ENCODE measurements around the gene ENHO.
"Not testable (repeated sequence)": the region's sequence is repeated elsewhere in the genome, so short reads cannot be mapped to it uniquely, and the experiment has no call there.

Gene ENHO

DNA sequence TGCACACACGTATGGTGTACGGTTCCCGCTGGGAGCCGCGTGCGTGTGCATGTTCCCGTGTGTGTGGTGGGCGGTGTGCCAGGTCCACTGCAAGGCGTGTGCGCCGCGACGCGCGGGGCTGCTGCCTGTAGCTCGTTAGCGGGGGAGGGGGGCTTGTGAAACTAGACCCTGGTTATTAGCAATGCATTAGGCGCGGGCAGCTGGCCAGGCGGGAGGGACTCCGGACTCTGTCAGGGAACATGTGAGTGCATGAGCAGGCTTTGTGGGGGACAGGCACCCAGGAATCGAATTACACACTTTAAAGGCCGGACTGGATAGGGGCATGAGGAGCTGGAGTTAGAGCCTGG is 32.2 kb upstream of the ENHO start:
- no peak for DNase-seq

GRCh38 chr9:34554211-34555001 is 31.6 kb upstream of the ENHO start:
- no peak for DNase-seq

- DNase-seq, result no peak
These were observed 30.8 kb upstream of the ENHO start for GRCh38 chr9:34553511-34554021.

DNA sequence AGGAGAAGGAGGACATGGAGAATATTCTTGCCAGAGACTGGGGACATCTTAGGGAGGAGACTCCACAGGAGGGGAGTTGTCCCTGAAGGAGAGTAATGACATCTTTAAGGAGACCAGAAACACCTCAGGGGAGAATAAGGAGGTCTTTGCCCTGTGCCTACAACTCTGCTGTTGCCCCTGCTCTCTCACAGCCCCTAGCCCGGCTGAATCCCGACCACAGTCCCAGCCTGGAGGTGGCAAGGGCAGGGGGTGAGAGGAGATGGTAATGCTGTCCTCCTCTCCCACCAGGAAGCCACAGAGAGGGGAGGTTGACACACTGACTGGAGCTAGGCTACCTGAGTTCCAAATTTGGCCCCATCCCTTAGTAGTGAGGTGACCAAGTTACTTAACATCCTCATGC is 30.2 kb upstream of the ENHO start:
- DNase-seq, result no peak

DNA sequence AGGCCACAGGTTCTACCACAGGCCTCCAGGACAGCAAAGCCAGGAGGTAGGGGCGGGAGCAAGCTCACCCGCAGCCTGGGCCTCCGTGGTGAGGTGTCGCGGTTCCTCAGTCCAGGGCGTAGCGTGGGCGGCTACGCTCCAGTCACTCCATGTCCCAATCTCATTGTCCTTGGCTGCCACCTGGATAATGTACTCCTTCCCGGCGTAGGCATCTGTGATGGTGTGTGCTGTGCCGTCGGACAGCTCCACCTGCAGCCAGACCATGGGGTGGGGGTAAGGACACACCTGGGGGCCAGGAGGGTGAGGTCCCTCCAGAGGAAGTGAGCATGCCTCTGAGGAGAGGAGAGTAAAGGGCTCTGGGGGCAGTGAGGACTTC is 29.8 kb upstream of the ENHO start:
- no peak for DNase-seq

DNA sequence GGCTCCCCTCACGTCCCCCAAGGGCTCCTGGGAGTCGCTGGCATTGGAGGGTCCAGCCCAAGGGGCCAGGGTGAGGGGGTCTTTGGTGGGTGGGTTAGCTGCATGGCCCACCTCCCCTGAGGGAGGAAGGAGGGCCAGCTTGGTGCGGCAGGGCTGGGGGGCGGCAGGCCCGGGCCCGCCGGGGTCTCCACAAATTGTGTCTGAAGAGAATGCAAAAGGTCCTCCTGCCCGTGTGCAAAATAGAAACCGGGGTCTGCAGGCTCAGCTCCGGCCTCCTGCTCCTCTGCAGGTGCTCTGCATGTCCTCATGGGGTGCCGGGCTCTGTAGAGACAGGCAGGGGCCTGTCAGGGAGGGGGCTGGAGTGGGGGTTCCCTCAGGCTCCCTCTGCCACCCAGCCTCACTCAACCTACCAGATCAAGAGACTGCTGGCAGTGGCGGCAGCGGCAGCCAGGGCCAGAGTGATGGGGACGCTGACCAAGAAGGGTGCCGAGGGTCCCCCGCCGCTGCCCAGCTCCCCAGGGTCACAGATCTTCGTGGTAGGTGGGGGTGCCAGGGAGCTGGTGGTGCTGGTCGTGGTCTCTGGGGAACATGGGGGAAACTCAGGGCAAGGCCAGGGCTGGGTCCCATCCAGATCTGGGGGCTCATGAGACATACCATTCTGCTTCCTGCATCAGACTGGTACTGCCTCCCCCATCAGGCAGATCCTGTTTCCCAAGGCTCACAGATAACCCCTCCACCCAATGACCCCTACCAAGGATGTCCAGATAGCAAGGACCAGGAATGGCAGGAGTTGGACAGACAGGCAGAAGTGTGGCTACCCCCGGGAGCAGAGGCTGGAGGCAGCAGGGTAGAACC is 29.2 kb upstream of the ENHO start:
- no peak for DNase-seq

DNA sequence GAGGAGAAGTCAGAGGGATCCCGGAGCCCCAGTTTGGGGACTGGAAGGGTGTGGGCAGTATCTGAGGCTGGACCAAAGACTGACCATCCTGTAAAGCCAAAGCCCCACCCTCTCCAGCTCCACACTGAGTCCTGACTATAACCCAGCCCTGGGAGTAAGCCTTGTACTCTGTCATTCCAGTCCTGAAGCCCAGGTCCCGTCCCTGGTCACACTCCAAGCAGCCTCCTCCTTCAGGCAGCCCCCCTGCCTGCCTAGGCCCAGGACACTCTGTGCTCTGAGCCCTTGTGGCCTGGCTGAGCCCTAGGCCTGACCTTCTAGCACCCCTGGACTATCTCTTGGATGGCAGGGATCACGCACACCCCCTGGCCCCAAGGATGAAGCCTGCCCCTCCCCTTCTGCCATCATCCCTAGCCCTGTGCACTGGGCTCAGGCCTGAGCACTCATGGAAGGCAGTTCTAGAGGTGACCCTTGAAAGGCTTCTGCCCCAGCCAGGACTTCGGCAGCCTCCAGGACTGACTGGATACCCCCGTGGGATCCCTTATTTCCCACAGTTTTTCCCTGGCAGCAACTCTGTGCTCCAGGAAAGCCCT is 28.0 kb upstream of the ENHO start:
- no peak for DNase-seq

DNA sequence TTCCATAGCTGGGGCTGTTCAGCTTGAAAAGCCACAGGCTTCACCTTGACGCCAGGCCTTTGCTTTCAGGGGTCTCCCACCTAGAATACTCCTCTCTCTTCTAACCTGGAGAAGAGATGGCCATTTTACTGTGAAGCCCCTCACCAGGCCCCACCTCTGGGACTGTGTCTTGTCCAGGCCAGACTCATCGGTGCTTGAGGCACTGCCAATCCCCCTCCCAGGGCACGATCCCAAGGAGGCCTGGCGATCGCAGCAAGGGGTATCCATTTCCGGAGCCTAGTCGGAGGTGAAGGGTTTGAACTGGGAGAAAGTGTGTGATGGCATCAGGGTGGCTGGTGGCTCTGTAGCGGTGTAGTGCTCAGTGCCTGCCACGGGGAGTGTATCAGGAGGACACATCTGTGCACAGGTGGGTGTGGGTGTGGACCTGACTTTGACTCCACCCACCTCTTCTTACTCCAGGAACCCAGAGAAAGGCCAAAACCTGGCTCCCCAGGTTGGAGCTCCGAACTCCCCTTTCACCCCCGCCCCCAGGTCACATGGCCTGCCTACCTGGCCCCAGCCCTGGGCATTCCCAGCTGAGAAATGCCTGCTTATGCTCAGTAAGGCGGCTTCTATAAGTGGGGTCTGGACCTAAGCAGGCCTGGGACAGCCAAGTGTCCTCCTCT is 27.4 kb upstream of the ENHO start:
- DNase-seq, result no peak

DNA sequence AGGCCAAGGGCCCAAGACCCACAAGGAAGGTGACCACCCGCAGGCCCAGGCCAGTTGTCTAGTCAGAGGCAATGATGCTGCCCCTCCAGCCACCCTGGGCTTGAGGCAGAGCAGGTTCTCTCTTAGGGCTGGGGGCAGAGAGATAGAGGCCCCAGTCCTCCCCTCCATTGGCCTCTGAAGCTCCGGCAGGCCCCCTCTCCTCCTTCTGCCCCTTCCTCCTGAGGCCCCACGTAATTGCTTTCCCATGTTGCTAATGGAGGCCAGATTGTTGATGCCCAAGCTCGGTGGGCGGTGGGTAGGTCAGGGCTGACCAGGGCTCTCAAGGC is 26.6 kb upstream of the ENHO start:
- DNase-seq, result no peak

DNA sequence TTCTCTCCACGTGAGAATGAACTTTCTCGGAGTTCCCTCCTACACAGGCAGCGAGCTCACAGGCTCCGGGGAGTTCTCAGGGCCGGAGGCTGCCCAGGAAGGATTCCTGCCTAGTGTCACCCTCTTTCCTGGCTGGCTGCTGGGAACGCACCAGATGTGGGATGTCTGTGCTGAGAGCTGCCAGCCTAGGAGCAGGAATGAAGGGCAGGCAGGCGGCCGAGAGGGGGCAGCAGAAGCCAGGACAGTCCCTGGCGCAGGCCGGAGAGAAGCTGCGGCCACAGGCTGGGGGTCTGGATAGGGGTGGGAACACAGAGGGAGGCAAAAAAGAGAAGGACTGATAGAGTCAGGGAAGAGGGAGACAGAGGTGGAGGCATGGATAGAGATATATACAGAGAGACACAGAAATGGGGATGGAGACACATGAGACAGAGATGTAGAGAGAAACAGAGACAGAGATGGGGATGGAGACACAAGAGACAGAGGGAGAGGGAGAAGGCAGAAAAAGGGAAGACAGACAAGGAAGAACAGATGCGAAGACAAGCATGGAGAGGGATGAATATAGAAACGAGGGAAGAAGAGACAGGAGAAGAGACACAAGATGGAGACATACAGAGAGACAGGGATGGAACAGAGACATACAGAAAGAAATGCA is 25.3 kb upstream of the ENHO start:
- DNase-seq, result peak; percentile 17 to 30

- peak; percentile 52 to 61 for DNase-seq
These were observed 24.3 kb upstream of the ENHO start for GRCh38 chr9:34546834-34547827.

- no peak for DNase-seq
These were observed 23.5 kb upstream of the ENHO start for GRCh38 chr9:34546102-34546833.

DNA sequence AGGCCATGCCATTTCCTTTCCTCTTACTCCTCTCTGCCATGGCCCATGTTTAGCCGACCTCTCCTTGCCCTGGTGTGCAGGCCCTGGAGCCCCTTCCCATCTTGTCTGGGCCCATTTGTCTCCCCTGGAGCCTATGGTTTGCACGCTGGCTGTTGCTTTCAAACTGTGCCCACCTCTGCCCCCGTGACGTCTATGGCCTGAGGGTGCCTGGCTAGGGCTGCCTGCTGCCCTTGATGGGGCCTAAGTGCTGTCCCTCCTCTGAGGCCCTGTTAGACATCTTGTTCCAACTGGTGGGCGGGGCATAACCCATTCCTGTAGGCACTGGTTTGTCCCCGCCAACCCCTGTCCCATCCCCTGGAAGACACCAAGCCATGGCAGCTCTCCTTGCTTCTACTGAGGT is 22.7 kb upstream of the ENHO start:
- DNase-seq, result no peak

GRCh38 chr9:34544035-34544434 is 21.2 kb upstream of the ENHO start:
- no peak for DNase-seq

DNA sequence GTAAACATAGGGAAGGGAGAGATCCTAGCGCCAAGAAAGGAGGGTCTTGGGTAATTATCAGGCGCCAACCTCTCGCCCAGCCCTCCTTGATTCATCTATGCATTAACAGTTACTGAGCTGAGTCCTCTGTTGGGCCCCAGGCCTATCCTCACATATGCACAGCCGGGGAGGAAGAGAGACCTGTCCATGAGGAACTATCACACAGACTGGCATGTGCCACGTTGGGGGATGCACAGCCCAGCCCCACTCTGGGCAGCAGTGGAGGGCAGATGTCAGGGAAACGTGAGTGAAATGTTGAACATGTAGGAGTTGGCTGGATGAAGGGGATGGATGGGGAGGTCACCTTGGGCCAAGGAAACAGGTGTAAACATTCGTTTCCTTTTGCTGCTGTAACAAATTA is 18.8 kb upstream of the ENHO start:
- DNase-seq, result no peak

DNA sequence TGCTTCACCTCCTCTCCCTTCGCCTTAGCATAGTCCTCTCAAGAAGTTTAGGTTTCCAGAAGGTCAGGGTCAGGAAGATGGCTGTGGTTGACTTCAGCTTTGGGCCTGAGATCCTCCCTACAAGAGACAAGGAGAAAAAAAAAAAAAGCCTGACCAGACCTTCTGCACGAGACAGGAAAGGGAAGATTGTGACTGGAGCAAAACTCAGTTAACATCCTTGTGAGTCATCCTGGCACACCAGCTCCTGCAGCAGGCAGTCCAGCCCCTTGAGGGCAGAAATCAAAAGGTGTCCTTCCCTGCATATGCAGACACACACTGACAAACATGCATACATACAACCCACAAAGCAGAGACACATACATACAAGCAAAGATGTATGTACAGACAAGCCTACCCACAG is 18.0 kb upstream of the ENHO start:
- DNase-seq, result no peak

DNA sequence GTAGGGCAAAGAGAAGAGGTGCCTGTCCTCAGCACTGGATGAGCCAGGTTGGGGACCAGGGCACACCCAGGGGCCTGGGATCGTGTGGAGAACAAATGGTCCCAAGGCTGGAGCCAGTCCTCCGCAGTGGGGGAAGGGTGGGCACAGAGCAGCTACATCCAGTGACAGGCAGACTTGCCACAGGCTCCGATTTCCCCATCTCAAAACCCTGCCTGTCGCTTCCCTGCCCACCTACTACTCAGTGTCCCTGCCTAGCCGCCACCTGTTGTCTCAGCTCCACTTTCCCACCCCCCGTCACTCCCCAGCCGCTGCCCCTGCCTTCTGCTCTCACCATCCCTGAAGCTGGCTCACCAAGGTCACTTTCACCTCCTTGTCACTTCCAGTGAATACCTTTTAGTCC is 13.9 kb upstream of the ENHO start:
- no peak for DNase-seq

GRCh38 chr9:34532041-34532440 is 9.3 kb upstream of the ENHO start:
- not testable (repeated sequence) for DNase-seq

DNA sequence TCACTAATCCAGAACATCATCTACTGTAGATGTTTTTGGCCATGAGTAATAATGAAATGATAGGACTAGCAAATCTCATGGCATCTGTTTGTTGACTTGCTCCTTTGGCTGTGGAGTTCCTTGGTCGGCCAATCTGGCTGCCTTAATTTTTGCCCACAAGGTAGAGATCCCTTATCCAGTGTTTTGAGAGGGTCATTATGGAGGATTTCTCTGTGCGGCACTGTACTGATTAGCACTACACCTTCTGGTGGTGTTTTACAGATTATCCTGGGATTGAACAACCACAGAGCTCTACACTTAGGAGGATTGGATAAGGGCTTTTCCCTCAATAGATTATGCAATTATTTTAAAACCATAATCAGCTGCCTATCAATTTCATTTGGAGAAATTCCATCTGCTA is 3.2 kb upstream of the ENHO start:
- no peak for DNase-seq

- no peak for DNase-seq
These were observed 1.6 kb upstream of the ENHO start for GRCh38 chr9:34524349-34524748.

Data from stimulated activated CD4-positive, alpha-beta T cell treated with anti-CD3 and anti-CD28 coated beads, Interleukin-2, amount 100 ng/mL, for 48 hours (primary cell).